WTC11 (cell line): ENCODE data around the gene SNTA1. TPM values are rescaled to one million over a fixed set of nuclear protein-coding genes. Genes with fewer than 3 reads are reported as not detected.

Experiments used
- ATAC-seq: fragments of 200-7000 bp; cut with Tn5 transposase; 2 replicates; pipeline ENCODE4 v1.10.0; 2021; ENCODE audit warnings: mild to moderate bottlenecking, moderate library complexity
- CTCF ChIA-PET: fragments of 300-600 bp; sonication (Branson Sonifier 250); formaldehyde crosslinking; loops from one replicate; lab custom pipeline; 2021; ENCODE audit warnings: antibody characterized with exemption; lab: Charles Lee
- POLR2A ChIA-PET: fragments of 350-600 bp; sonication (Branson Sonifier 250); formaldehyde crosslinking; loops from one replicate; lab custom pipeline; 2021; ENCODE audit warnings: antibody characterized with exemption; lab: Charles Lee
- DNase-seq: peaks from one replicate; pipeline ENCODE4 v3.0.0; 2021; ENCODE audit warnings: low spot score
- H3K27ac Mint-ChIP-seq: 2 replicates; pipeline ENCODE4 v1.8.0; 2021; ENCODE audit warnings: mixed read lengths
- H3K27me3 Mint-ChIP-seq: 2 replicates; pipeline ENCODE4 v1.8.0; 2021; ENCODE audit warnings: low read depth, mild to moderate bottlenecking, moderate library complexity, mixed read lengths
- H3K36me3 Mint-ChIP-seq: 2 replicates; pipeline ENCODE4 v1.8.0; 2021; ENCODE audit warnings: mixed read lengths
- H3K4me1 Mint-ChIP-seq: 2 replicates; pipeline ENCODE4 v1.8.0; 2022; ENCODE audit warnings: mixed read lengths
- H3K4me3 Mint-ChIP-seq: 2 replicates; pipeline ENCODE4 v1.8.0; 2021; ENCODE audit warnings: mild to moderate bottlenecking, moderate library complexity, mixed read lengths
- H3K9me3 Mint-ChIP-seq: 2 replicates; pipeline ENCODE4 v1.8.0; 2021; ENCODE audit warnings: mixed read lengths
- E2F5 ChIP-seq: sonication (generic); formaldehyde crosslinking; IDR thresholded peaks from 2 replicates; pipeline ENCODE4 v1.8.1; 2022; ENCODE audit warnings: mild to moderate bottlenecking, moderate library complexity, missing genetic modification reagents
- FOXP1 ChIP-seq: sonication (generic); formaldehyde crosslinking; IDR thresholded peaks from 2 replicates; pipeline ENCODE4 v1.8.0; 2022; ENCODE audit warnings: missing genetic modification reagents, mild to moderate bottlenecking, moderate library complexity, borderline replicate concordance
- GTF2I ChIP-seq: fragments of 250-450 bp; sonication (Bioruptor Pico); conservative IDR thresholded peaks from 2 replicates; pipeline ENCODE4 v1.4.0; 2021; ENCODE audit warnings: mild to moderate bottlenecking
- HMGA2 ChIP-seq: fragments of 250-450 bp; sonication (Bioruptor Pico); IDR thresholded peaks from 2 replicates; pipeline ENCODE4 v1.4.0; 2021; ENCODE audit warnings: mild to moderate bottlenecking, moderate library complexity
- IRF2 ChIP-seq: sonication (generic); formaldehyde crosslinking; IDR thresholded peaks from 2 replicates; pipeline ENCODE4 v1.8.0; 2022; ENCODE audit warnings: low read depth, missing genetic modification reagents, borderline replicate concordance
- MLX ChIP-seq: sonication (generic); formaldehyde crosslinking; IDR thresholded peaks from 2 replicates; pipeline ENCODE4 v1.8.1; 2023; ENCODE audit warnings: mild to moderate bottlenecking, missing genetic modification reagents, moderate library complexity
- NFATC4 ChIP-seq: fragments of 250-450 bp; sonication (Bioruptor Pico); IDR thresholded peaks from 2 replicates; pipeline ENCODE4 v1.9.0; 2021; ENCODE audit warnings: mild to moderate bottlenecking
- NFYB ChIP-seq: sonication (generic); formaldehyde crosslinking; conservative IDR thresholded peaks from 2 replicates; pipeline ENCODE4 v1.8.0; 2022; ENCODE audit warnings: low read depth, missing genetic modification reagents
- NR1H2 ChIP-seq: sonication (generic); formaldehyde crosslinking; IDR thresholded peaks from 2 replicates; pipeline ENCODE4 v1.9.0; 2021; ENCODE audit warnings: mild to moderate bottlenecking, moderate library complexity, missing genetic modification reagents
- NR3C1 ChIP-seq: sonication (generic); formaldehyde crosslinking; conservative IDR thresholded peaks from 2 replicates; pipeline ENCODE4 v1.8.1; 2023; ENCODE audit warnings: low read depth, mild to moderate bottlenecking, missing genetic modification reagents
- SP1 ChIP-seq: sonication (generic); formaldehyde crosslinking; conservative IDR thresholded peaks from 2 replicates; pipeline ENCODE4 v1.8.1; 2022; ENCODE audit warnings: missing genetic modification reagents
- TEAD4 ChIP-seq: sonication (generic); formaldehyde crosslinking; IDR thresholded peaks from 2 replicates; pipeline ENCODE4 v1.8.0; 2022; ENCODE audit warnings: mild to moderate bottlenecking, missing genetic modification reagents
- USF1 ChIP-seq: sonication (generic); formaldehyde crosslinking; IDR thresholded peaks from 2 replicates; pipeline ENCODE4 v1.8.0; 2022; ENCODE audit warnings: mild to moderate bottlenecking, missing genetic modification reagents
- ZBTB43 ChIP-seq: sonication (generic); formaldehyde crosslinking; IDR thresholded peaks from 2 replicates; pipeline ENCODE4 v1.8.1; 2023; ENCODE audit warnings: mild to moderate bottlenecking, missing genetic modification reagents
- ZMAT4 ChIP-seq: fragments of 250-450 bp; sonication (Bioruptor Pico); IDR thresholded peaks from 2 replicates; pipeline ENCODE4 v1.9.0; 2021; ENCODE audit warnings: mild to moderate bottlenecking
- ZNF138 ChIP-seq: sonication (generic); formaldehyde crosslinking; conservative IDR thresholded peaks from 2 replicates; pipeline ENCODE4 v1.8.1; 2022; ENCODE audit warnings: mild to moderate bottlenecking, moderate library complexity, missing genetic modification reagents
- ZNF416 ChIP-seq: fragments of 250-450 bp; sonication (Bioruptor Pico); IDR thresholded peaks from 2 replicates; pipeline ENCODE4 v1.9.0; 2021; ENCODE audit warnings: mild to moderate bottlenecking, inconsistent platforms
- ZNF423 ChIP-seq: fragments of 250-450 bp; sonication (Bioruptor Pico); IDR thresholded peaks from 2 replicates; pipeline ENCODE4 v2.1.2; 2022; ENCODE audit warnings: mild to moderate bottlenecking, moderate library complexity
- ZNF532 ChIP-seq: fragments of 250-450 bp; sonication (Bioruptor Pico); IDR thresholded peaks from 2 replicates; pipeline ENCODE4 v1.9.0; 2021; ENCODE audit warnings: mild to moderate bottlenecking, borderline replicate concordance
- ZNF671 ChIP-seq: fragments of 250-450 bp; sonication (Bioruptor Pico); IDR thresholded peaks from 2 replicates; pipeline ENCODE4 v1.8.0; 2021; ENCODE audit warnings: mild to moderate bottlenecking
- total RNA-seq: library from RNA; stranded (reverse); gene quantifications from 3 replicates; pipeline ENCODE4 v1.2.3, GENCODE V29; 2021
- TF ChIP-seq, protein P1 (sequence below): sonication (generic); formaldehyde crosslinking; IDR thresholded peaks from 2 replicates; pipeline ENCODE4 v1.8.1; 2023; ENCODE audit warnings: mild to moderate bottlenecking, missing genetic modification reagents, borderline replicate concordance
- TF ChIP-seq, protein P2 (sequence below): sonication (generic); formaldehyde crosslinking; IDR thresholded peaks from 2 replicates; pipeline ENCODE4 v1.8.1; 2022; ENCODE audit warnings: low read depth, mild to moderate bottlenecking, moderate library complexity, missing genetic modification reagents, borderline replicate concordance

The SNTA1 gene
- total RNA-seq, 1 experiment from 2014 or later: 5.3 TPM

GRCh38 chr20:33404281-33404680 lies 39.3 kb downstream of the SNTA1 start:
- Mint-ChIP-seq H3K4me3 (no peak overlapping the region), H3K9me3 (0 out of 2 replicates have a peak, but pooled peaks cover 7% of the 10 kb centered on the region), H3K4me1 (peaks cover 11% of the 10 kb centered on the region), H3K27me3 (no peaks in the 10 kb centered on the region), H3K27ac (no peak overlapping the region), H3K36me3 (peaks cover 8% of the 10 kb centered on the region)
- ChIA-PET CTCF (no interaction called here), POLR2A (no interaction called here)
- DNase-seq (no peak), ATAC-seq (no peak)
- no peak for TF ChIP-seq FOXP1 (CRISPR knock-in tag)
- TF ChIP-seq, protein P1, sequence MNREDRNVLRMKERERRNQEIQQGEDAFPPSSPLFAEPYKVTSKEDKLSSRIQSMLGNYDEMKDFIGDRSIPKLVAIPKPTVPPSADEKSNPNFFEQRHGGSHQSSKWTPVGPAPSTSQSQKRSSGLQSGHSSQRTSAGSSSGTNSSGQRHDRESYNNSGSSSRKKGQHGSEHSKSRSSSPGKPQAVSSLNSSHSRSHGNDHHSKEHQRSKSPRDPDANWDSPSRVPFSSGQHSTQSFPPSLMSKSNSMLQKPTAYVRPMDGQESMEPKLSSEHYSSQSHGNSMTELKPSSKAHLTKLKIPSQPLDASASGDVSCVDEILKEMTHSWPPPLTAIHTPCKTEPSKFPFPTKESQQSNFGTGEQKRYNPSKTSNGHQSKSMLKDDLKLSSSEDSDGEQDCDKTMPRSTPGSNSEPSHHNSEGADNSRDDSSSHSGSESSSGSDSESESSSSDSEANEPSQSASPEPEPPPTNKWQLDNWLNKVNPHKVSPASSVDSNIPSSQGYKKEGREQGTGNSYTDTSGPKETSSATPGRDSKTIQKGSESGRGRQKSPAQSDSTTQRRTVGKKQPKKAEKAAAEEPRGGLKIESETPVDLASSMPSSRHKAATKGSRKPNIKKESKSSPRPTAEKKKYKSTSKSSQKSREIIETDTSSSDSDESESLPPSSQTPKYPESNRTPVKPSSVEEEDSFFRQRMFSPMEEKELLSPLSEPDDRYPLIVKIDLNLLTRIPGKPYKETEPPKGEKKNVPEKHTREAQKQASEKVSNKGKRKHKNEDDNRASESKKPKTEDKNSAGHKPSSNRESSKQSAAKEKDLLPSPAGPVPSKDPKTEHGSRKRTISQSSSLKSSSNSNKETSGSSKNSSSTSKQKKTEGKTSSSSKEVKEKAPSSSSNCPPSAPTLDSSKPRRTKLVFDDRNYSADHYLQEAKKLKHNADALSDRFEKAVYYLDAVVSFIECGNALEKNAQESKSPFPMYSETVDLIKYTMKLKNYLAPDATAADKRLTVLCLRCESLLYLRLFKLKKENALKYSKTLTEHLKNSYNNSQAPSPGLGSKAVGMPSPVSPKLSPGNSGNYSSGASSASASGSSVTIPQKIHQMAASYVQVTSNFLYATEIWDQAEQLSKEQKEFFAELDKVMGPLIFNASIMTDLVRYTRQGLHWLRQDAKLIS (CRISPR knock-in tag): no peak
- TF ChIP-seq NR1H2 (CRISPR knock-in tag): no peak
- no peak for TF ChIP-seq NFATC4
- no peak for TF ChIP-seq ZNF671 (CRISPR knock-in tag)
- TF ChIP-seq ZNF532 (CRISPR knock-in tag): no peak
- TF ChIP-seq ZNF423: no peak
- no peak for TF ChIP-seq USF1 (CRISPR knock-in tag)
- TF ChIP-seq SP1: no peak
- no peak for TF ChIP-seq NFYB
- no peak for TF ChIP-seq ZBTB43
- no peak for TF ChIP-seq IRF2 (CRISPR knock-in tag)
- TF ChIP-seq NR3C1 (CRISPR knock-in tag): no peak

DNA sequence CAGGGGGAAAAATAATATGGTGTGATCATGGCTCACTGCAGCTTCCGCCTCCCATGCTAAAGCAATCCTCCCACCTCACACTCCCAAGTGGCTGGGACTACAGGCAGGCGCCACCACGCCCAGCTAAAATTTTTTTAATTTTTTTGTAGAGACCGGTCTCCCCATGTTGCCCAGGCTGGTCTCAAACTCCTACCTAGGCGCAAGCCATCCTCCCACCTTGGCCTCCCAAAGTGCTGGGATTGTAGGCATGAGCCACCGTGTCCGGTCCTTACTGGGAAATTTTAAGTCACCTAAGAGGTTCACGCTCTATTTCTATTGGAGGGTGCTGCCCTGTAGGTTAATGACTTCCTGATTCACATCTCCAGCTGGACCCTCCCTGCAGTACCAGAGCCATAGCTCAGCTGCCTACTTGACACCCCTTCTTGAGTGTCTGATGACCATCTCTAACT lies 41.6 kb downstream of the SNTA1 start:
- Mint-ChIP-seq H3K4me1 (peaks cover 11% of the 10 kb centered on the region), H3K36me3 (no peaks in the 10 kb centered on the region), H3K4me3 (peak overlapping the region; percentile 93), H3K9me3 (no peaks in the 10 kb centered on the region), H3K27me3 (no peaks in the 10 kb centered on the region), H3K27ac (no peak overlapping the region)
- DNase-seq: no peak
- ATAC-seq: no peak
- POLR2A ChIA-PET: interaction anchor here (0.6 to 1.3 kb wide), 4 partner anchors 41 to 265 kb away, joined by 3 to 5 read pairs (median 4); partner anchors contain the start of genes ACTL10 and SNTA1
- CTCF ChIA-PET: interaction anchor here (0.7 to 3.2 kb wide), 6 partner anchors 9 to 265 kb away, joined by 3 to 18 read pairs (median 3); partner anchors contain the start of gene ACTL10
- TF ChIP-seq, protein P2, sequence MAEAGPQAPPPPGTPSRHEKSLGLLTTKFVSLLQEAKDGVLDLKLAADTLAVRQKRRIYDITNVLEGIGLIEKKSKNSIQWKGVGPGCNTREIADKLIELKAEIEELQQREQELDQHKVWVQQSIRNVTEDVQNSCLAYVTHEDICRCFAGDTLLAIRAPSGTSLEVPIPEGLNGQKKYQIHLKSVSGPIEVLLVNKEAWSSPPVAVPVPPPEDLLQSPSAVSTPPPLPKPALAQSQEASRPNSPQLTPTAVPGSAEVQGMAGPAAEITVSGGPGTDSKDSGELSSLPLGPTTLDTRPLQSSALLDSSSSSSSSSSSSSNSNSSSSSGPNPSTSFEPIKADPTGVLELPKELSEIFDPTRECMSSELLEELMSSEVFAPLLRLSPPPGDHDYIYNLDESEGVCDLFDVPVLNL (CRISPR knock-in tag): no peak
- TF ChIP-seq ZMAT4 (CRISPR knock-in tag) (no peak), ZNF423 (no peak), HMGA2 (no peak; the same call in 1 of the 2 replicates), TEAD4 (no peak), E2F5 (CRISPR knock-in tag) (no peak), MLX (CRISPR knock-in tag) (no peak), GTF2I (no peak), NR1H2 (CRISPR knock-in tag) (no peak), ZNF138 (no peak), ZNF416 (CRISPR knock-in tag) (no peak)
